CMK (cell line): ENCODE measurements around the gene RETN.
A peak's percentile ranks its signal among the peaks of the same experiment; 100 is the strongest.

ENCODE experiments used
- DNase-seq: peaks from one replicate; pipeline ENCODE4 v3.0.0-alpha.2; 2010; ENCODE audit warnings: low read depth

RETN gene

GRCh38 chr19:7657131-7657751, 11.6 kb upstream of the RETN start:
- no peak for DNase-seq

GRCh38 chr19:7658219-7658686, 10.6 kb upstream of the RETN start:
- no peak for DNase-seq

GRCh38 chr19:7661744-7662538, 6.9 kb upstream of the RETN start:
- no peak for DNase-seq

GRCh38 chr19:7662657-7663056, 6.2 kb upstream of the RETN start:
- DNase-seq: no peak

GRCh38 chr19:7663706-7664105, 5.1 kb upstream of the RETN start:
- DNase-seq: no peak

GRCh38 chr19:7665076-7665475, 3.8 kb upstream of the RETN start:
- DNase-seq: no peak

- DNase-seq: no peak
Observed at GRCh38 chr19:7669641-7670040, 792 bp downstream of the RETN start.

- DNase-seq: no peak
Observed at GRCh38 chr19:7670150-7670783, 1.4 kb downstream of the RETN start.

- DNase-seq: no peak
Observed at GRCh38 chr19:7670790-7671189, 1.9 kb downstream of the RETN start.

GRCh38 chr19:7672522-7672921, 3.7 kb downstream of the RETN start:
- no peak for DNase-seq

- peak; percentile 74 for DNase-seq
Observed at GRCh38 chr19:7674010-7675005, 5.5 kb downstream of the RETN start.

- no peak for DNase-seq
Observed at GRCh38 chr19:7676376-7676775, 7.5 kb downstream of the RETN start.

- no peak for DNase-seq
Observed at GRCh38 chr19:7676854-7677253, 8.0 kb downstream of the RETN start, which contains the start of gene MCEMP1. Gene MCEMP1, plus strand, starts transcription at chr19:7677090. Its CDS starts 31 bp downstream, at chr19:7677121.

- no peak for DNase-seq
Observed at GRCh38 chr19:7677669-7678311, 8.9 kb downstream of the RETN start.

- DNase-seq: no peak
Observed at GRCh38 chr19:7678971-7679751, 10.3 kb downstream of the RETN start.

GRCh38 chr19:7679771-7680605, 11.1 kb downstream of the RETN start:
- DNase-seq: no peak

GRCh38 chr19:7680606-7681339, 11.9 kb downstream of the RETN start, which contains the start of gene TRAPPC5:
Gene TRAPPC5, plus strand, starts transcription at chr19:7680833. Its CDS starts 1,421 bp downstream, at chr19:7682254.
- peak; percentile 86 for DNase-seq

- DNase-seq: no peak
Observed at GRCh38 chr19:7681340-7682174, 12.7 kb downstream of the RETN start.
